Measurements from ENCODE around the gene ADAD2.
"Not testable (repeated sequence)": the region's sequence is repeated elsewhere in the genome, so short reads cannot be mapped to it uniquely, and the experiment has no call there.

The ADAD2 gene

DNA sequence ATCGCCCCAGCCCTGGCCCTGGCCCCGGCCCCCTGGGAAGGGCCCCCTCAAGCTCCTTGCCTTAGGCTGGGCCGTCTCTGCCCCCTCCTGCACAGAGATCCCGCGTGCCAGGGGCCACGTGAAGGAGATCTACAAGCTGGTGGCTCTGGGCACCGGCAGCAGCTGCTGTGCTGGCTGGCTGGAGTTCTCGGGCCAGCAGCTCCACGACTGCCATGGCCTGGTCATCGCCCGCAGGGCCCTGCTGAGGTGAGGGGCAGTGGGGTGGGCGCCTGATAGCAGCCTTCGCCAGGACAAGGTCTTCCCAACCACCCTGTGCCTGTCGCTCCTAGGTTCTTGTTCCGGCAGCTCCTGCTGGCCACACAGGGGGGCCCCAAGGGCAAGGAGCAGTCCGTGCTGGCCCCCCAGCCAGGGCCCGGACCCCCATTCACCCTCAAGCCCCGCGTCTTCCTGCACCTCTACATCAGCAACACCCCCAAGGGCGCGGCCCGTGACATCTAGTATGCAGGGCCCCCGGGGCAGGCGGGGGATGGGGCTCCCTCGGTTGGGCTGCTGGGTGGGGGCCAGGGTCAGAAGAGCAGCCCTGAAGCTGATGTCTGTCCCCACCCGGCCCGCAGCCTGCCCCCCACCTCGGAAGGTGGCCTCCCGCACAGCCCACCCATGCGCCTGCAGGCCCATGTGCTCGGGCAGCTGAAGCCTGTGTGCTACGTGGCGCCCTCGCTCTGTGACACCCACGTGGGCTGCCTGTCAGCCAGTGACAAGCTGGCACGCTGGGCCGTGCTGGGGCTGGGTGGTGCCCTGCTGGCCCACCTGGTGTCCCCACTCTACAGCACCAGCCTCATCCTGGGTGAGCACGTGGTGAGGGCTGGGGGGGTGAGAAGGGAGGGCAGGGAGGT is 4.5 kb downstream of the ADAD2 start:
- H3K27me3 Mint-ChIP-seq, result peaks cover 4% of the 10 kb centered on the region
- H3K9me3 Mint-ChIP-seq, result no peaks in the 10 kb centered on the region
- DNase-seq, result no peak
- no peak overlapping the region for H3K4me3 Mint-ChIP-seq
- peaks cover 22% of the 10 kb centered on the region for H3K4me1 Mint-ChIP-seq
- H3K36me3 Mint-ChIP-seq, result no peaks in the 10 kb centered on the region
- CTCF ChIA-PET, result interaction anchor here (1.2 kb wide), 1 partner anchor 9 kb away, joined by 3 read pairs; the partner anchor contains the start of gene TAF1C
- H3K27ac Mint-ChIP-seq, result no peak overlapping the region

DNA sequence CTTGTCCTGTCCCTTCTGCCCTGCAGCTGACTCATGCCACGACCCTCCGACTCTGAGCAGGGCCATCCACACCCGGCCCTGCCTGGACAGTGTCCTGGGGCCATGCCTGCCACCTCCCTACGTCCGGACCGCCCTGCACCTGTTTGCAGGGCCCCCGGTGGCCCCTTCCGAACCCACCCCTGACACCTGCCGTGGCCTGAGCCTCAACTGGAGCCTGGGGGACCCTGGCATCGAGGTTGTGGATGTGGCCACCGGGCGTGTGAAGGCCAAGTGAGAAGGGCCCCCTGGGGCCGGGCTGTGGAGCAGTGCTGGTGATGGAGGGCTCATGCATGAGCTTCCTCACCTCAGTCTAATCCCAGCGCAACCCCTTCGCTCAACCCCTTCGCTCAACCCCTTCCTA is 5.1 kb downstream of the ADAD2 start:
- peaks cover 22% of the 10 kb centered on the region for H3K4me1 Mint-ChIP-seq
- H3K4me3 Mint-ChIP-seq, result no peak overlapping the region
- CTCF ChIA-PET, result interaction anchor here (1.2 kb wide), 1 partner anchor 9 kb away, joined by 3 read pairs; the partner anchor contains the start of gene TAF1C
- H3K9me3 Mint-ChIP-seq, result no peaks in the 10 kb centered on the region
- H3K27ac Mint-ChIP-seq, result no peak overlapping the region
- H3K27me3 Mint-ChIP-seq, result peaks cover 8% of the 10 kb centered on the region
- H3K36me3 Mint-ChIP-seq, result no peaks in the 10 kb centered on the region
- DNase-seq, result no peak

DNA sequence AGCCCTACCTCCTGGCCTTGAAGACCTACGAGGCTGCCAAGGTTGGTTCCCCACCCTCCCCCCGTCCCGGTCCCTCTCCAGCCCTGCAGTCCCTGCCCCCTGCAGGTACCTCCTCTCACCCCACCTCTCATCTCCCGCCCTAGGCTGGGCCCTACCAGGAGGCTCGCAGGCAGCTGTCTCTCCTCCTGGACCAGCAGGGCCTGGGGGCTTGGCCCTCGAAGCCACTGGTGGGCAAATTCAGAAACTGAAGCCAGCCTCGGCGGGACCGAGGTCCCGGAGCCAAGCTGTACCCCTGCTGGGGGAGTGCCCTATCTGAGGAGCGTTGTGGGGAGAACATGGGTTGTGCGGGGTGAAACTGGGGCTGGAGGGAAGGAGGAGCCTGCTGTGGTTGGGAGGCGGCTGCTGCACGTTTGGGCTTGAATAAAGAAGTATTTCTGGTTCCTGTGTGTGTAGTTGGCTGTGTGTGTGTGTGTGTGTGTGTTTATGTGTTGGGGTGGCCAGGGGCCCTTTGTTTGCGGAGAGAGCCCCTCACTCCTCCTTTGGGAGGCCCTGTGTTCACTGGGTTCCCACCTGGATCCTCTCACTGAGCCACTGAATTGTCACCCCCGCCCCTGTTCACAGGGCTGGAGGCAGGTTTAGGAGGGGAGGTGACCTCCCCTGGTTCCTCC is 5.9 kb downstream of the ADAD2 start:
- CTCF ChIA-PET, result no interaction called here
- DNase-seq, result no peak
- Mint-ChIP-seq H3K4me3 (no peak overlapping the region), H3K36me3 (no peaks in the 10 kb centered on the region), H3K4me1 (peaks cover 22% of the 10 kb centered on the region), H3K9me3 (no peaks in the 10 kb centered on the region), H3K27ac (no peak overlapping the region), H3K27me3 (peaks cover 8% of the 10 kb centered on the region)

DNA sequence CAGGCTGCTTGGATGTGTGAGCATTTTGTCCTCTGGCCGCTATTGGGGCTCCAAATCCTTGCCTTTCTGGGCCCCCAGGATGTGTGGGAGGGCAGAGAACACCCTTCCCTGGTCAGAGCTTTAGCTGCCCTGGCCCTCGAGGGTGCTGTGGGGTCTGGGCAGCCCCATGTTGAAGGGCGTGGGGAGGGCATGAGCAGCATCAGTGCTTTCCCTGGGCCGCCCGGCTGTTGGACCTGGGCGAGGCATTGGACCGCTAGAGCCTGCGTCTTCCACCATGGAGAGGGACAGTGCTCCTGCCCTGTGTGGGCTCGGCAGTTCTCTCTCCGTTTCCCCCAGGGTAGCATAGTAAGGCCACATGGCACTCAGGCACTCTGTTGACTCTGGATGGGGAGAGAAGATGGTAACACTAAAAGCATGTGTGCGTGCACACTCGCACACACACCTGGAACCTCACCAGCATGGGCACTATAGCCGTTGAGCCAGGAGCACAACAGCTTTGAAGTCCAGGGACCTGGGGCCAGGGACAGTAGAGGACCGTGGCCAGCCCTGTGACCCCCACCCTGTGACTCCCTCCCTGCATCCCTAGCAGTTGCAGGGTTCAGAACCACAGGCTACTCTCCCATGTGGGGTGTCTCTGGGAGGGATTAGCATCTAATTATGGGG is 6.6 kb downstream of the ADAD2 start:
- no peaks in the 10 kb centered on the region for H3K36me3 Mint-ChIP-seq
- H3K4me3 Mint-ChIP-seq, result no peak overlapping the region
- DNase-seq, result no peak
- H3K27ac Mint-ChIP-seq, result no peak overlapping the region
- peaks cover 22% of the 10 kb centered on the region for H3K4me1 Mint-ChIP-seq
- H3K9me3 Mint-ChIP-seq, result no peaks in the 10 kb centered on the region
- H3K27me3 Mint-ChIP-seq, result peaks cover 8% of the 10 kb centered on the region
- CTCF ChIA-PET, result interaction anchor here (1.5 kb wide), 1 partner anchor 11 kb away, joined by 3 read pairs; the partner anchor contains the start of gene TAF1C

DNA sequence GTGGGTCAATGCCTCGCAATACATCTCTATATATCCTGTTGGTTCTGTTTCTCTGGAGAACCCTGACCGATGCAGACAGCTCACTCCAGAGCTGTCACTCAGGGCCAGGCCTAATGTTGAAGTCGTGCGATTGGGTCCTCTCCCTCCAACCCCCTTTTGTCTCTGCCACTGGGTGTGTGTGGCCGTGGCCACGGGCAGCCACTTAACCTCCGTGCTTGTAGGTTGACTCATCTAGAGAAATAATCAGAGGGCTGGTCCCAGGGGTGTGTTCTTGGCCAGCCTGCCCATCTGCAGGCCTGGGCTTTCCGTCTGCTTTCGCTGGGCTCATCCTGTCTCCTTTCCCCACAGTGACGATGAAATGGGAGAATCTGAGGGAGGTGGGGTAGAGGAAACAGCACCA is 7.4 kb downstream of the ADAD2 start:
- CTCF ChIA-PET, result interaction anchor here (1.5 kb wide), 1 partner anchor 11 kb away, joined by 3 read pairs; the partner anchor contains the start of gene TAF1C
- Mint-ChIP-seq H3K4me1 (peaks cover 15% of the 10 kb centered on the region), H3K4me3 (no peak overlapping the region), H3K27me3 (peaks cover 8% of the 10 kb centered on the region), H3K9me3 (no peaks in the 10 kb centered on the region), H3K27ac (no peak overlapping the region), H3K36me3 (no peaks in the 10 kb centered on the region)
- DNase-seq, result no peak

DNA sequence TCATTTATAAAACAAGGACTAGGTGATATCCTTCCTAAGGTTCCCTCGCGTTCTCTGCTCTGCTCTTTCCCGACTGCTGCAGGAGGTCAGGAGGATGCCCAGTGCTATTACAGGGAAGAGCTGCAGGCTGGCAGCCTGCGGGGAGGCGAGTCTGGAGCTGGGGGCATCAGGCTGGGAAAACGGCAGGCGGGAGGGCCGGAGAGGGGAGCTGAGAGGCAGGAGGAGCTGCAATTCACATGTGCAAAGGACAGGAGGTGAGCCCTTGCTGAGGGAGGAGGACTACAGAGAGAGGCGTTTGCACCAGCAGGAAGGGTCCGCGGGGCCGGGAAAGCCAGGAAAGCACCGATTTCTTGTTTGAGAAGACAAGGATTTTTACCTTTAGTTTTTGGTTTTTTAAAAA is 8.1 kb downstream of the ADAD2 start:
- no peak for DNase-seq
- Mint-ChIP-seq H3K27me3 (peaks cover 8% of the 10 kb centered on the region), H3K36me3 (no peaks in the 10 kb centered on the region), H3K4me3 (no peak overlapping the region), H3K9me3 (no peaks in the 10 kb centered on the region), H3K4me1 (peaks cover 8% of the 10 kb centered on the region), H3K27ac (no peak overlapping the region)
- CTCF ChIA-PET, result no interaction called here

DNA sequence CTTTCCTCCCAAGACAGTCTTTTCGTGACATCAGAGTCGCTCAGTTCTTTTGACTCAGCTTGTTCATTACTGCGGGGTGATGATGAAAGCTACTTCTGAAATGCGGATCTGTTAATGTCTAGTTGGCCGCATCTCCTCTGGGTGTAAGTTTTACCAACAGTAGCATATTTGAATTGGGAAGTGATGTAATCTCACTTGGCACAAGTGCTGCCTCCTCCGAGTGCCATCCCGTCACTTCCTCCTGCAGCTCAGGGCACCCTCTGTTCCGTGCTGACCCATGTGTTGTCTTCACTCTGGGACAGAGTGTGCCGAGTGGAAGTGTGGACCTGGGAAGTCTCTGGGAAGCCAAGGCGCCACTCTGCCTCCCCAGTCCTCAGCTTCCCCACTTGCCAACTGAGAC is 8.9 kb downstream of the ADAD2 start:
- H3K4me3 Mint-ChIP-seq, result no peak overlapping the region
- H3K27me3 Mint-ChIP-seq, result peaks cover 8% of the 10 kb centered on the region
- H3K36me3 Mint-ChIP-seq, result no peaks in the 10 kb centered on the region
- H3K4me1 Mint-ChIP-seq, result peaks cover under 1% of the 10 kb centered on the region
- CTCF ChIA-PET, result no interaction called here
- no peak overlapping the region for H3K27ac Mint-ChIP-seq
- no peaks in the 10 kb centered on the region for H3K9me3 Mint-ChIP-seq
- no peak for DNase-seq

DNA sequence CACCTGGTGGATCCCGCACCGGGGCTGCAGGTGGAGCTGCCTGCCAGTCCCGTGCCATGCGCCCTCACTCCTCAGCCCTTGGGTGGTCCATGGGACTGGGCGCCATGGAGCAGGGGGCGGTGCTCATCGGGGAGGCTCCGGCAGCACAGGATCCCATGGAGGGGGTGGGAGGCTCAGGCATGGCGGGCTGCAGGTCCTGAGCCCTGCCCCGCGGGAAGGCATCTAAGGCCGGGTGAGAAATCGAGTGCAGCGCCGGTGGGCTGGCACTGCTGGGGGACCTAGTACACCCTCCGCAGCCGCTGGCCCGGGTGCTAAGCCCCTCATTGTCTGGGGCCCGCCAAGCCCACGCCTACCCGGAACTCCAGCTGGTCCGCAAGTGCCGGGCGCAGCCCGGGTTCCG is 13.6 kb downstream of the ADAD2 start:
- H3K36me3 Mint-ChIP-seq, H3K9me3 Mint-ChIP-seq, CTCF ChIA-PET, H3K4me1 Mint-ChIP-seq, H3K4me3 Mint-ChIP-seq, H3K27ac Mint-ChIP-seq, H3K27me3 Mint-ChIP-seq, DNase-seq: not testable (repeated sequence)

DNA sequence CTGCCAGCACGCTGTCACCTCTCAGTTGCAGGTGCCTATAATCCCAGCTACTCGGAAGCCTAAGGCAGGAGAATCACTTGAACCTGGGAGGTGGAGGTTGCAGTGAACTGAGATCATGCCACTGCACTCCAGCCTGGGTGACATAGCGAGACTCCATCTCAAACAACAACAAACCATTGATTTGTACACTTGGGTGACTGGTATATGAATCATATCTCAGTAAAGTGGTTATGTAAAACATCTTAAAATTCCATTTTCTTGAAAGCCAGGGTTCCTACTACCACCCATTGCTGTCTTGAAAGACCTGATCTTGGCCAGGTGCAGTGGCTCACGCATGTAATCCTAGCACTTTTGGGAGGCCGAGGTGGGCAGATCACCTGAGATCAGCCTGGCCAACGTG is 14.2 kb downstream of the ADAD2 start:
- CTCF ChIA-PET, H3K4me3 Mint-ChIP-seq, DNase-seq, H3K4me1 Mint-ChIP-seq, H3K36me3 Mint-ChIP-seq, H3K9me3 Mint-ChIP-seq, H3K27ac Mint-ChIP-seq, H3K27me3 Mint-ChIP-seq: not testable (repeated sequence)

DNA sequence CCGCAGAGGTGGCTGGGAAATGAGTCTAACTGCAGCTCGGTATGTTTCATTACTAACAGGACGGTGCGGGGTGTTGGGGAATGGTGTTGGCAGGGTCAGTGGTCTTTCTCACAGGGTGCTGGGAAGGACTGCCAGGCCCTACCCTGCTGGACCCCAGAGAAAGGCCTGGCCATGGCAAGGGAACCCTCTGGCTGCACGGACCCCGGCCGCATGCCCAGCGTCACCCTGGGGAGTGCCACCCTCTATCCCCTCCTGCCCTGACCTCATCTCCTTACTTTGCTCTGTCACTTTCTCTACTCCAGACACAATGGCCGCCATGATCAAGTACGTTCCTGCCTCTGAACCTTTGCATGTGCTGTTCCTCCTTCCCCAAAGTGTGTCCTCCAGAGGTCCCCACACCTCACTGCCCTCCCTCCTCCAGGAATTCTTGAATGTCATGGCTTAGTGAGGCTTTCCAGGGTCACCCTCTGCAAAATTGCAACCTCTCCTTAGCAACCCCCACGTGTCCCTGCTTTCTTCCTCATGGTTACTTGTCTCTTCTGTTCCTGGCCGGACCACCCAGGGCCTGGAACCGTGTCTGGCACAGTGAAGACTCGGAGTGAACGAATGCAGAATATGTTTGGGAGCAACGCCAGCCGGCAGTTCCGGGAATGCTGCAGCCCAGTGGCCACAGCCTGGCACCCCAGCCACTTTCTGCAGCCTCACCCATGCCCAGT is 15.2 kb downstream of the ADAD2 start:
- CTCF ChIA-PET, result no interaction called here
- no peaks in the 10 kb centered on the region for H3K27me3 Mint-ChIP-seq
- no peak overlapping the region for H3K27ac Mint-ChIP-seq
- no peaks in the 10 kb centered on the region for H3K36me3 Mint-ChIP-seq
- H3K4me1 Mint-ChIP-seq, result no peaks in the 10 kb centered on the region
- no peak for DNase-seq
- H3K9me3 Mint-ChIP-seq, result no peaks in the 10 kb centered on the region
- no peak overlapping the region for H3K4me3 Mint-ChIP-seq

DNA sequence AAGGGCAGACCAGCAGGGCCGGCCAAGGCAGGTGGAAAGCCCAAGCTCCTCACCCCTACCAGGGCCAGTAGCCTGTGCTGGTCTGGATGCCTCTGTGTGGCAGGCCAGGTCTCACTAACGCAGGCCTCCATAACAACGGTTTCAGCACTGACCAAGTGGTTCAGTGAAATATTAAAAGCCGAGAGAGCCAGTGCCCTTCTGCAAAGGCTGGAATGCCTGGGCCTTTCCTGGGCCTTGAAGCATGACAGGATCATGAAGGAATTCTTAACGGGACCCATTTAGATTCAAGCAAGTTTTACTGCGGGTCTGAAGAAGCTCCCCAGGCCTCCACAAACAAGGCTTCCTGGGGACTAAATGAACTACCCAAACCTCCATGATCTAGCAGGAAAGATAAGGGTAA is 16.3 kb downstream of the ADAD2 start:
- no peak overlapping the region for H3K27ac Mint-ChIP-seq
- no peaks in the 10 kb centered on the region for H3K9me3 Mint-ChIP-seq
- no peaks in the 10 kb centered on the region for H3K36me3 Mint-ChIP-seq
- no peak for DNase-seq
- no peaks in the 10 kb centered on the region for H3K4me1 Mint-ChIP-seq
- H3K4me3 Mint-ChIP-seq, result no peak overlapping the region
- CTCF ChIA-PET, result no interaction called here
- H3K27me3 Mint-ChIP-seq, result no peaks in the 10 kb centered on the region

DNA sequence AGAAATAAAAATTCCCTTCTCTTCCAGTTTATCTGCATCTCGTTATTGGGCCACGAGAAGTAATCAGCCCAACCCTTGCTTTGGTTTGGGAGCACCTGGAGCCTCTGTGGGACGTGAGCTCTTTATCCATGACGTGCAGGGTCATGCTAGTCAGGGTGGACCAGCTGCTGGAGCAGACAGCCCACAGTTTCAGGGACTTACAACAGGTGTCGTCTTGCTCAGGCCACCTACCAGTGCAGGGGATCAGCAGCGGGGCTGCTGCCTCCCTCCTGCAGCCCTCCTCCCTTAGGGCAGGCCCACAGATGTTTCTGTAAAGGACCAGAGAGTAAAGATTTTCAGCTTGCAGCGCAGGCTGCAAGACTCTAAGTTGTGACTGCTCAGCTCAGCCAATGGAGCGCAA is 16.9 kb downstream of the ADAD2 start:
- Mint-ChIP-seq H3K9me3 (no peaks in the 10 kb centered on the region), H3K4me3 (no peak overlapping the region), H3K27ac (no peak overlapping the region), H3K27me3 (no peaks in the 10 kb centered on the region), H3K36me3 (no peaks in the 10 kb centered on the region), H3K4me1 (no peaks in the 10 kb centered on the region)
- no peak for DNase-seq
- CTCF ChIA-PET, result interaction anchor here (1.3 kb wide), 1 partner anchor 21 kb away, joined by 3 read pairs; the partner anchor contains the start of gene TAF1C

DNA sequence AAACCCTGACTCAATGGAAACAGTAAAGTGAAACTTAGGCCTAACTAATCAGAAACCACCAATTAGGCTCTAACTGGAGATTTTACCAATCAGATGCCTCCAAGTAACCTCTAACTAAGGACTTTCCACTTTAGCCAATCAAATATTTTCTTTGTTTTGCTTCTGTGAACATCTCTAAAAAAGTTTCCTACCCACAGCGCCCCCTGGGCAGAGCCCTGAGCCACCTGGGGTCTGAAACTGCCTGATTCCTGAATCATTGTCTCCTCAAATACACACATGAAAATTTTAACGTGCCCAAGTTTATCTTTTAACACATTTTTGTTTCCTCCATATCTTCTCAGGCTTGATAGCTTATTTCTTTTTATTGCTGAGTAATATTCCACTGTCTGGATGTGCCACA is 19.0 kb downstream of the ADAD2 start:
- CTCF ChIA-PET, result no interaction called here
- no peaks in the 10 kb centered on the region for H3K36me3 Mint-ChIP-seq

DNA sequence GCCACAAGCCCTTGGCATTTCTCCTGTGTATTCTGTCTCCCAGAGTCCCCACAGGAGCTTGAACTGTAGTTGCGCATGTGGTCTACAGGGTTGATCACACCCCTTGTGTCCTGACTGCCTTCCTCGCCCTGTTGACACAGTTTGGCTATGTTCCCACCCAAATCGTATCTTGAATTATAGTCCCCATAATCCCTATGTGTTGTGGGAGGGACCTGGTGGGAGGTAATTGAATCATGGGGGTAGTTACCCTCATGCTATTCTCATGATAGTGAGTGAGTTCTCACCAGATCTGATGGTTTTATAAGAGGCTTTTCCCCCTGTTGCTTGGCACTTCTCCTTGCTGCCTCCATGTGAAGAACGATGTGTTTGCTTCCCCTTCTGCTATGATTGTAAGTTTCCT is 21.2 kb downstream of the ADAD2 start:
- no peak overlapping the region for H3K27ac Mint-ChIP-seq
- H3K27me3 Mint-ChIP-seq, result no peaks in the 10 kb centered on the region
- CTCF ChIA-PET, result no interaction called here
- H3K36me3 Mint-ChIP-seq, result no peaks in the 10 kb centered on the region
- H3K4me3 Mint-ChIP-seq, result no peak overlapping the region
- no peaks in the 10 kb centered on the region for H3K9me3 Mint-ChIP-seq
- H3K4me1 Mint-ChIP-seq, result no peaks in the 10 kb centered on the region
- no peak for DNase-seq

More for the DNA sequence above, 19.0 kb downstream of the ADAD2 start:
- DNase-seq, result no peak
- Mint-ChIP-seq H3K9me3 (no peaks in the 10 kb centered on the region), H3K4me3 (no peak overlapping the region), H3K27ac (no peak overlapping the region), H3K27me3 (no peaks in the 10 kb centered on the region), H3K4me1 (no peaks in the 10 kb centered on the region)
